CD4-positive, alpha-beta T cell treated with Interleukin-6 at 100 ng/mL for 8 hours (primary cell): Measurements from ENCODE around the gene LGALS7B.
"Not testable (repeated sequence)": the region's sequence is repeated elsewhere in the genome, so short reads cannot be mapped to it uniquely, and the experiment has no call there.

Experiments used
- DNase-seq: peaks from one replicate; pipeline ENCODE4 v3.0.0-alpha.2; 2020; ENCODE audit warnings: mixed read lengths, low spot score

LGALS7B gene

GRCh38 chr19:38797781-38798180, 8.8 kb downstream of the LGALS7B start:
- DNase-seq: not testable (repeated sequence)

GRCh38 chr19:38799104-38799503, 10.1 kb downstream of the LGALS7B start:
- no peak for DNase-seq

GRCh38 chr19:38800577-38801347, 11.8 kb downstream of the LGALS7B start:
- no peak for DNase-seq

- DNase-seq: no peak
Observed at GRCh38 chr19:38801359-38802095, 12.5 kb downstream of the LGALS7B start.

- DNase-seq: no peak
Observed at GRCh38 chr19:38803543-38803942, 14.5 kb downstream of the LGALS7B start.

GRCh38 chr19:38805180-38805579, 16.2 kb downstream of the LGALS7B start:
- DNase-seq: no peak

GRCh38 chr19:38806371-38806770, 17.4 kb downstream of the LGALS7B start:
- no peak for DNase-seq

GRCh38 chr19:38807374-38808098, 18.5 kb downstream of the LGALS7B start:
- not testable (repeated sequence) for DNase-seq

- no peak for DNase-seq
Observed at GRCh38 chr19:38808741-38809140, 19.7 kb downstream of the LGALS7B start.

- no peak for DNase-seq
Observed at GRCh38 chr19:38809592-38810252, 20.7 kb downstream of the LGALS7B start.

- no peak for DNase-seq
Observed at GRCh38 chr19:38812009-38812840, 23.2 kb downstream of the LGALS7B start.

GRCh38 chr19:38812841-38813320, 23.9 kb downstream of the LGALS7B start, which contains the start of gene LGALS4:
Gene LGALS4 (minus strand): TSS chr19:38812945. CDS start chr19:38812886, 59 bp downstream.
- DNase-seq: no peak

GRCh38 chr19:38813323-38813722, 24.3 kb downstream of the LGALS7B start:
- DNase-seq: no peak

- DNase-seq: not testable (repeated sequence)
Observed at GRCh38 chr19:38813932-38814331, 24.9 kb downstream of the LGALS7B start.

GRCh38 chr19:38815059-38816001, 26.3 kb downstream of the LGALS7B start:
- no peak for DNase-seq

- DNase-seq: no peak
Observed at GRCh38 chr19:38816131-38816750, 27.2 kb downstream of the LGALS7B start.

- no peak for DNase-seq
Observed at GRCh38 chr19:38817081-38817480, 28.1 kb downstream of the LGALS7B start.

- no peak for DNase-seq
Observed at GRCh38 chr19:38819231-38819920, 30.4 kb downstream of the LGALS7B start.
